B cell (primary cell): Measurements from ENCODE around the gene UTP3. TPM values are rescaled to one million over a fixed set of nuclear protein-coding genes. Genes with fewer than 3 reads are reported as not detected.

Source experiments
- ATAC-seq: fragments of 200-7000 bp; cut with Tn5 transposase; one replicate; pipeline ENCODE4 v1.10.0; 2021; ENCODE audit warnings: low read depth, mild to moderate bottlenecking, moderate number of reproducible peaks, moderate library complexity
- CTCF ChIA-PET: fragments of 350-600 bp; sonication (Branson Sonifier 250); formaldehyde crosslinking; loops from one replicate; lab custom pipeline; 2021; ENCODE audit warnings: antibody characterized with exemption, inconsistent platforms; lab: Charles Lee
- POLR2A ChIA-PET: fragments of 350-600 bp; sonication (Branson Sonifier 250); formaldehyde crosslinking; loops from one replicate; lab custom pipeline; 2021; ENCODE audit warnings: antibody characterized with exemption; lab: Charles Lee
- DNase-seq: peaks from one replicate; pipeline ENCODE4 v3.0.0; 2013
- H2AFZ ChIP-seq: 2 replicates; pipeline ENCODE4 v1.6.1; 2012; ENCODE audit warnings: mild to moderate bottlenecking, low read depth, low read length; ENCODE audit not compliant: insufficient read depth, poor library complexity, severe bottlenecking
- H3K27ac ChIP-seq, 2 donors: 1 replicate in 1 of 2; 2 replicates in 1 of 2; pipeline ENCODE4 v1.5.1; 2012 to 2013; ENCODE audit warnings: low read length in 2 of 2, mild to moderate bottlenecking in 2 of 2, moderate library complexity in 1 of 2
- H3K27me3 ChIP-seq, 4 experiments: fragments of 200-600 bp in 1 of 4; sonication (generic) in 1 of 4; replicated peaks in 1 of 4; 1 replicate in 2 of 4; 2 replicates in 2 of 4; pipeline versions ENCODE4 v1.6.1 to v1.7.0; 2013 to 2016; ENCODE audit warnings: low read length in 3 of 4, mild to moderate bottlenecking in 2 of 4, mixed read lengths in 1 of 4, moderate library complexity in 1 of 4; ENCODE audit not compliant: insufficient read depth in 4 of 4, control insufficient read depth in 3 of 4; ENCODE audit errors: control extremely low read depth in 1 of 4
- H3K36me3 ChIP-seq, 2 experiments: replicated peaks in 1 of 2; 1 replicate in 1 of 2; 2 replicates in 1 of 2; pipeline versions ENCODE4 v1.6.1 to v1.7.1; 2013; ENCODE audit warnings: low read length in 1 of 2; ENCODE audit not compliant: insufficient read depth in 2 of 2, control insufficient read depth in 1 of 2; ENCODE audit errors: control extremely low read depth in 1 of 2, extremely low read depth in 1 of 2
- H3K4me1 ChIP-seq, 2 donors: fragments of 200-600 bp in 1 of 2; sonication (generic) in 1 of 2; 1 replicate in 1 of 2; 2 replicates in 1 of 2; pipeline versions ENCODE4 v1.5.1 to v1.6.1; 2013 to 2017; ENCODE audit warnings: low read length in 2 of 2; ENCODE audit not compliant: control insufficient read depth in 2 of 2, insufficient read depth in 2 of 2
- H3K4me2 ChIP-seq: replicated peaks from 2 replicates; pipeline ENCODE3; 2012; ENCODE audit warnings: mild to moderate bottlenecking, low read depth, low read length; ENCODE audit not compliant: poor library complexity, severe bottlenecking
- H3K4me3 ChIP-seq, 5 experiments: fragments of 200-600 bp in 1 of 5; sonication (generic) in 1 of 5; 1 replicate in 3 of 5; 2 replicates in 2 of 5; pipeline versions ENCODE4 v1.5.1 to v1.7.0; 2011 to 2016; ENCODE audit warnings: low read length in 4 of 5, mild to moderate bottlenecking in 4 of 5, low read depth in 2 of 5, control low read depth in 1 of 5, moderate library complexity in 1 of 5; ENCODE audit not compliant: insufficient read depth in 1 of 5; ENCODE audit errors: control extremely low read depth in 1 of 5, extremely low read depth in 1 of 5
- H3K79me2 ChIP-seq: fragments of 200-600 bp; sonication (generic); one replicate; pipeline ENCODE4 v1.6.0; 2016; ENCODE audit warnings: low read length; ENCODE audit not compliant: control insufficient read depth, insufficient read depth
- H3K9ac ChIP-seq: fragments of 200-600 bp; sonication (generic); 2 replicates; pipeline ENCODE4 v1.6.1; 2017; ENCODE audit warnings: mild to moderate bottlenecking, low read length, moderate library complexity
- H3K9me3 ChIP-seq, 3 donors: one replicate each; pipeline versions ENCODE4 v1.6.1 to v1.7.1; 2013; ENCODE audit warnings: low read length in 2 of 3; ENCODE audit not compliant: control insufficient read depth in 2 of 3, insufficient read depth in 1 of 3; ENCODE audit errors: control extremely low read depth in 1 of 3
- H4K20me1 ChIP-seq: 2 replicates; pipeline ENCODE4 v1.6.0; 2012; ENCODE audit warnings: mild to moderate bottlenecking, low read length; ENCODE audit not compliant: insufficient read depth, control insufficient read depth, poor library complexity, severe bottlenecking
- H3K27ac Mint-ChIP-seq: one replicate; pipeline ENCODE4 v1.8.0; 2021; ENCODE audit warnings: mixed read lengths
- H3K27me3 Mint-ChIP-seq: one replicate; pipeline ENCODE4 v1.8.0; 2021; ENCODE audit warnings: mixed read lengths
- H3K4me1 Mint-ChIP-seq: one replicate; pipeline ENCODE4 v1.8.0; 2021; ENCODE audit warnings: mixed read lengths
- H3K4me3 Mint-ChIP-seq: one replicate; pipeline ENCODE4 v1.8.0; 2021; ENCODE audit warnings: mixed read lengths
- H3K9me3 Mint-ChIP-seq: one replicate; pipeline ENCODE4 v1.8.0; 2022; ENCODE audit warnings: mixed read lengths; ENCODE audit not compliant: insufficient read depth
- CTCF ChIP-seq: fragments of 200-600 bp; IDR thresholded peaks from one replicate; pipeline ENCODE4 v1.8.0; 2022; ENCODE audit warnings: antibody characterized with exemption, mild to moderate bottlenecking
- EZH2 ChIP-seq: IDR thresholded peaks from 2 replicates; pipeline ENCODE4 v1.6.1; 2012; ENCODE audit warnings: borderline replicate concordance, low read depth, mild to moderate bottlenecking, moderate library complexity, low read length; ENCODE audit not compliant: insufficient read depth, poor library complexity, severe bottlenecking
- WGBS: methylation state at CpG from one replicate; pipeline ENCODE4 v1.1.5; 2013; ENCODE audit warnings: missing lambda C conversion rate; ENCODE audit not compliant: insufficient coverage; 5-methylcytosine and 5-hydroxymethylcytosine counted together
- intact Hi-C: fragments of 100-400 bp; cut with micrococcal nuclease; formaldehyde crosslinking; loops from one replicate; pipeline ENCODE4 v1.10.0; 2022
- polyA plus RNA-seq: library from polyadenylated mRNA; depleted of rRNA; stranded (reverse); fragments of >200 nt; gene quantifications from 2 replicates; pipeline ENCODE4 v1.2.3, GENCODE V29; 2012
- total RNA-seq, 2 donors: library from RNA; stranded (reverse); fragments of 120-200 nt in 1 of 2; gene quantifications; 1 replicate in 1 of 2; 2 replicates in 1 of 2; pipeline versions ENCODE4 v1.2.3 to v1.2.4, GENCODE V29; 2013 to 2022

Gene UTP3
- total and polyA plus RNA-seq, 2 donors (not counting 1 experiment from before 2014, with no cell fraction given) = 6.2 to 42.2 TPM

- intact Hi-C loops = loop anchor here (1.0 to 10.0 kb wide), 7 partner anchors 20 to 260 kb away; partner anchors contain the start of genes DCK, GRSF1, MOB1B and UTP3
- no peaks in the 10 kb centered on the region for H3K36me3 ChIP-seq
- Mint-ChIP-seq H3K27me3 (no peaks in the 10 kb centered on the region), H3K4me1 (peaks cover 44% of the 10 kb centered on the region), H3K27ac (peak overlapping the region; percentile 92), H3K4me3 (peak overlapping the region; percentile 73), H3K9me3 (no peaks in the 10 kb centered on the region)
- peaks cover 67% of the 10 kb centered on the region for H3K79me2 ChIP-seq
- no peaks in the 10 kb centered on the region for H3K9me3 ChIP-seq
- DNase-seq (peak; percentile 81), ATAC-seq (peak; percentile 95)
- H2AFZ ChIP-seq = peak overlapping the region; percentile 77
- H3K9ac ChIP-seq = peak overlapping the region; percentile 67
- no peaks in the 10 kb centered on the region for H4K20me1 ChIP-seq
- H3K4me2 ChIP-seq = peak overlapping the region; percentile 83
- H3K4me3 ChIP-seq = peak overlapping the region; percentile 5 to 74 (median 37)
- ChIA-PET CTCF (interaction anchor here (0.7 to 4.5 kb wide), 29 partner anchors 8 to 276 kb away, joined by 3 to 47 read pairs (median 6); partner anchors contain the start of genes DCK, GRSF1, MOB1B and UTP3), POLR2A (interaction anchor here (0.5 to 3.7 kb wide), 7 partner anchors 19 to 110 kb away, joined by 3 to 29 read pairs (median 4); partner anchors contain the start of gene UTP3)
- WGBS = 0% methylated on average over 3 of the region's 5 CpGs
- no peaks in the 10 kb centered on the region for H3K27me3 ChIP-seq
- peaks cover 44 to 45% of the 10 kb centered on the region in 2 donors for H3K4me1 ChIP-seq
- H3K27ac ChIP-seq = peak overlapping the region; percentile 70 to 74
- no peak for TF ChIP-seq CTCF
- TF ChIP-seq EZH2 = no peak
These were observed 46.0 kb downstream of the UTP3 start for GRCh38 chr4:70734168-70734954.
